GM12873 (cell line): ENCODE results near the gene TBX3.

Experiments used
- CTCF ChIP-seq: IDR thresholded peaks from 2 replicates; pipeline ENCODE4 v1.5.1; 2012; ENCODE audit warnings: low read depth, mild to moderate bottlenecking, moderate library complexity, low read length, control low read depth; ENCODE audit not compliant: insufficient read depth; ENCODE audit errors: missing control alignments

The TBX3 gene

GRCh38 chr12:114661245-114661644, 22.7 kb downstream of the TBX3 start:
- no peak for TF ChIP-seq CTCF

GRCh38 chr12:114659084-114659483, 24.9 kb downstream of the TBX3 start:
- TF ChIP-seq CTCF: no peak

GRCh38 chr12:114658002-114658441, 26.0 kb downstream of the TBX3 start:
- TF ChIP-seq CTCF: no peak

- no peak for TF ChIP-seq CTCF
Measured at GRCh38 chr12:114657597-114657920, 26.4 kb downstream of the TBX3 start.

- no peak for TF ChIP-seq CTCF
Measured at GRCh38 chr12:114656906-114657596, 26.9 kb downstream of the TBX3 start.

- no peak for TF ChIP-seq CTCF
Measured at GRCh38 chr12:114655934-114656749, 27.8 kb downstream of the TBX3 start.

- TF ChIP-seq CTCF: no peak
Measured at GRCh38 chr12:114649585-114649984, 34.4 kb downstream of the TBX3 start.
